Erythroblast (primary cell): ENCODE results near the gene ADH4.

ENCODE experiments used
- GATA1 ChIP-seq: IDR thresholded peaks from 2 replicates; pipeline ENCODE4 v1.6.1; 2011; ENCODE audit warnings: low read depth, mild to moderate bottlenecking, control low read depth, low read length, moderate library complexity
- POLR2A ChIP-seq: IDR thresholded peaks from 2 replicates; pipeline ENCODE4 v1.6.1; 2011; ENCODE audit warnings: mild to moderate bottlenecking, low read length

- no peak for TF ChIP-seq POLR2A
- no peak for TF ChIP-seq GATA1
Measured at GRCh38 chr4:99090481-99091215, 53.4 kb downstream of the ADH4 start.
